22Rv1 (cell line): ENCODE measurements around the gene IGSF21.

Experiments
- ZFX ChIP-seq: fragments of 450-650 bp; IDR thresholded peaks from 2 replicates; pipeline ENCODE4 v1.6.1; 2017; ENCODE audit warnings: antibody characterized with exemption, borderline replicate concordance
- TF ChIP-seq, protein P1 (sequence below): fragments of 450-650 bp; IDR thresholded peaks from 2 replicates; pipeline ENCODE4 v1.5.1; 2017; ENCODE audit warnings: mild to moderate bottlenecking

DNA sequence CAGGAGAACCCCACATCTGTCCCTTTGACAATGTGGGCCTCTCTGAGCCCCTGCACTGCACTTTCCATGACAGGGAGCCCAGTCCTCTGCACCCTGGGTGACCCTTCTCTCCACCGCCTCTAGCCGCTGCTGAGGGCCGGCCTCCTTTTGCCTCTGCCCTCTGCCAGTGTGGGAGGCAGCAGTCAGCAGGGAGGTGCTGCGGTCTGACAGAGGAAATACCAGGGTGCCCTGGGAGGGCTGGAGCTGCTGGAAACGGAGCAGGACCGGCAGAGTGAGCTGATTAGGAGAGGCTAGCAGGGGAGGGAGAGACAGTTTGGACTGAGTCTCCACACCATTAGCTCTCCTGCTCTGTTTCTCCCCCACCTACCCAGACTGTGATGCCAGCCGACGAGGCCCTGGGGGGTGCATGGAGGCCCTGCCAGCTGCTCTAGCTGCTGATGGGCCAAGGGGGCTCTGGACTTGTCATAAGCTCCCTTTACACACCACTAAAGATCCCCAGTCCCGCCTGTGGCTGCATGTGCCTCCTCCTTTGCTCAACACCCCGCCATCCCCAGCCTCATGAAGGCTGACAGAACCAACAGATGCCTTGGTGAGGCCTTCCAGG is 202.1 kb downstream of the IGSF21 start:
- TF ChIP-seq, protein P1, sequence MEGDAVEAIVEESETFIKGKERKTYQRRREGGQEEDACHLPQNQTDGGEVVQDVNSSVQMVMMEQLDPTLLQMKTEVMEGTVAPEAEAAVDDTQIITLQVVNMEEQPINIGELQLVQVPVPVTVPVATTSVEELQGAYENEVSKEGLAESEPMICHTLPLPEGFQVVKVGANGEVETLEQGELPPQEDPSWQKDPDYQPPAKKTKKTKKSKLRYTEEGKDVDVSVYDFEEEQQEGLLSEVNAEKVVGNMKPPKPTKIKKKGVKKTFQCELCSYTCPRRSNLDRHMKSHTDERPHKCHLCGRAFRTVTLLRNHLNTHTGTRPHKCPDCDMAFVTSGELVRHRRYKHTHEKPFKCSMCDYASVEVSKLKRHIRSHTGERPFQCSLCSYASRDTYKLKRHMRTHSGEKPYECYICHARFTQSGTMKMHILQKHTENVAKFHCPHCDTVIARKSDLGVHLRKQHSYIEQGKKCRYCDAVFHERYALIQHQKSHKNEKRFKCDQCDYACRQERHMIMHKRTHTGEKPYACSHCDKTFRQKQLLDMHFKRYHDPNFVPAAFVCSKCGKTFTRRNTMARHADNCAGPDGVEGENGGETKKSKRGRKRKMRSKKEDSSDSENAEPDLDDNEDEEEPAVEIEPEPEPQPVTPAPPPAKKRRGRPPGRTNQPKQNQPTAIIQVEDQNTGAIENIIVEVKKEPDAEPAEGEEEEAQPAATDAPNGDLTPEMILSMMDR: no peak
- TF ChIP-seq ZFX: no peak
